Parathyroid adenoma (tissue), 2 donors: ENCODE data around the gene ZNF780B.

Source experiments
- H2AFZ ChIP-seq: fragments of 300-600 bp; sonication (generic); one replicate; pipeline ENCODE4 v1.7.0; 2017; ENCODE audit warnings: antibody characterized with exemption, mild to moderate bottlenecking
- H3K27ac ChIP-seq: fragments of 300-600 bp; sonication (generic); one replicate; pipeline ENCODE4 v1.7.0; 2017
- H3K27me3 ChIP-seq: fragments of 300-600 bp; sonication (generic); one replicate; pipeline ENCODE4 v1.7.0; 2017; ENCODE audit warnings: low read length; ENCODE audit not compliant: control insufficient read depth, insufficient read depth
- H3K36me3 ChIP-seq: fragments of 300-600 bp; sonication (generic); one replicate; pipeline ENCODE4 v1.7.0; 2017; ENCODE audit warnings: low read length; ENCODE audit not compliant: control insufficient read depth, insufficient read depth
- H3K4me1 ChIP-seq: fragments of 300-600 bp; sonication (generic); one replicate; pipeline ENCODE4 v1.7.0; 2017; ENCODE audit warnings: control low read depth
- H3K4me2 ChIP-seq: fragments of 300-600 bp; sonication (generic); one replicate; pipeline ENCODE4 v1.7.0; 2017; ENCODE audit warnings: low read length
- H3K4me3 ChIP-seq: fragments of 300-600 bp; sonication (generic); one replicate; pipeline ENCODE4 v1.7.0; 2017; ENCODE audit warnings: low read depth, low read length
- H3K79me2 ChIP-seq: fragments of 300-600 bp; sonication (generic); one replicate; pipeline ENCODE4 v1.7.0; 2017; ENCODE audit warnings: control low read depth
- H3K9ac ChIP-seq: fragments of 300-600 bp; sonication (generic); one replicate; pipeline ENCODE4 v1.7.0; 2017; ENCODE audit warnings: mild to moderate bottlenecking
- H3K9me3 ChIP-seq: fragments of 300-600 bp; sonication (generic); one replicate; pipeline ENCODE4 v1.7.0; 2017; ENCODE audit warnings: low read length; ENCODE audit not compliant: control insufficient read depth
- TF ChIP-seq, protein P1 (sequence below): fragments of 300-600 bp; sonication (generic); IDR thresholded peaks from one replicate; pipeline ENCODE4 v1.7.0; 2017; ENCODE audit warnings: antibody characterized with exemption, mild to moderate bottlenecking
- donor health status: primary hyperparathyroidism.

ZNF780B gene

DNA sequence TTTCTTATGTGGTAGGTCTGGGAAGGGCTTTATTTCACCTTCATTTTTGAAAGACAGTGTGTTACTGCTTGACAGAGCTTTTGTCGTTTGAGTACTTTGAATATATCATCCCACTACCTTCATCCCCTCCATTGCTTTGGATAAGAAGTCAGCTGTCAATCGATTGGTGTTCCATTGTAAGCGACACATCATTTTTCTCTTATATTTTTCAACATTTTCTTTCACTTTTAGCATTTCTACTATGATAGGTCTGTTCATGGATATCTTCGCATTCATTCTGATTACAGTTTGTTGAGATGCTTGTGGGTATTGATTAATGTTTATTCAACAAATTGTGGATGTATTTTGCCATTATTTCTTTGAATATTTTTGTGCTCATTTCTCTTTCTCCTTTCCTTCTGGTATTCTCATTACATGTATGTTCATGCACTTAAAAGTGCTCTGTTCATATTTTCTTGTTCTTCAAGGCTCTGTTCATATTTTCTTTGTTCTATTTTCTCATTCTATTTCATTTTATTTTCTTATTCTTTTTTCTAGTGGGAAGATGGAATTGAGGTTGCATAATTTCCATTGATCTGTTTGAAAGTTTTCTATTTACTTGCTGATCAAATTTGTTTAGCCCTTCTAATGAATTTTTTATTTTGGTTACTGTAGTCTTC is 30.0 kb downstream of the ZNF780B start:
- TF ChIP-seq, protein P1, sequence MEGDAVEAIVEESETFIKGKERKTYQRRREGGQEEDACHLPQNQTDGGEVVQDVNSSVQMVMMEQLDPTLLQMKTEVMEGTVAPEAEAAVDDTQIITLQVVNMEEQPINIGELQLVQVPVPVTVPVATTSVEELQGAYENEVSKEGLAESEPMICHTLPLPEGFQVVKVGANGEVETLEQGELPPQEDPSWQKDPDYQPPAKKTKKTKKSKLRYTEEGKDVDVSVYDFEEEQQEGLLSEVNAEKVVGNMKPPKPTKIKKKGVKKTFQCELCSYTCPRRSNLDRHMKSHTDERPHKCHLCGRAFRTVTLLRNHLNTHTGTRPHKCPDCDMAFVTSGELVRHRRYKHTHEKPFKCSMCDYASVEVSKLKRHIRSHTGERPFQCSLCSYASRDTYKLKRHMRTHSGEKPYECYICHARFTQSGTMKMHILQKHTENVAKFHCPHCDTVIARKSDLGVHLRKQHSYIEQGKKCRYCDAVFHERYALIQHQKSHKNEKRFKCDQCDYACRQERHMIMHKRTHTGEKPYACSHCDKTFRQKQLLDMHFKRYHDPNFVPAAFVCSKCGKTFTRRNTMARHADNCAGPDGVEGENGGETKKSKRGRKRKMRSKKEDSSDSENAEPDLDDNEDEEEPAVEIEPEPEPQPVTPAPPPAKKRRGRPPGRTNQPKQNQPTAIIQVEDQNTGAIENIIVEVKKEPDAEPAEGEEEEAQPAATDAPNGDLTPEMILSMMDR = no peak
- peaks cover 3% of the 10 kb centered on the region for H3K9me3 ChIP-seq

DNA sequence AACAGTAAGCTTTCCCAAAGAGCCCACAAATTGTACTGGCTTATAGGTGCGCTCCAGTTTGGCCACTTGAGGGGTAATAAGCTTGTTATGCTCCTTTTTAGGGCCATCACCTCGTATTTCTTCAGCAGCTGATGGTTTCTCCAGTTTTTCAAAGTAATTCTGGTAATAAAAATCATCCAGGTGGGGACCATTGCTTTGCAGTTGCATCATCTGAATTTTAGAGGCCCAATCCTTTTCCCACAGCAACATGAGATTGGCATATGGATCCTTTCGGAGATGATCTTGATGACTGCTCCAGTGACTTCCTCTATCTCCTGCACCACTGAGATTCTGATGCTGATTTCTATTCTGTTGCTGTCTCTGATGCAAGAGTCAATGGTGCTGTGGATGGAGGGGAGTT is 32.1 kb downstream of the ZNF780B start:
- no peak overlapping the region for H2AFZ ChIP-seq
- no peaks in the 10 kb centered on the region for H3K79me2 ChIP-seq
- no peaks in the 10 kb centered on the region for H3K27me3 ChIP-seq
- no peak overlapping the region for H3K9ac ChIP-seq
- H3K9me3 ChIP-seq = peaks cover 3% of the 10 kb centered on the region
- no peaks in the 10 kb centered on the region for H3K4me1 ChIP-seq
- H3K27ac ChIP-seq = no peak overlapping the region
- H3K4me2 ChIP-seq = no peak overlapping the region
- H3K4me3 ChIP-seq = no peak overlapping the region
- TF ChIP-seq, protein P1 = no peak
- no peaks in the 10 kb centered on the region for H3K36me3 ChIP-seq

More for the DNA sequence above, 30.0 kb downstream of the ZNF780B start:
- Histone ChIP-seq H3K36me3 (no peaks in the 10 kb centered on the region), H3K4me1 (no peaks in the 10 kb centered on the region), H3K4me2 (no peak overlapping the region), H3K79me2 (no peaks in the 10 kb centered on the region), H3K27me3 (no peaks in the 10 kb centered on the region), H3K4me3 (no peak overlapping the region), H3K9ac (no peak overlapping the region), H2AFZ (no peak overlapping the region), H3K27ac (no peak overlapping the region)

DNA sequence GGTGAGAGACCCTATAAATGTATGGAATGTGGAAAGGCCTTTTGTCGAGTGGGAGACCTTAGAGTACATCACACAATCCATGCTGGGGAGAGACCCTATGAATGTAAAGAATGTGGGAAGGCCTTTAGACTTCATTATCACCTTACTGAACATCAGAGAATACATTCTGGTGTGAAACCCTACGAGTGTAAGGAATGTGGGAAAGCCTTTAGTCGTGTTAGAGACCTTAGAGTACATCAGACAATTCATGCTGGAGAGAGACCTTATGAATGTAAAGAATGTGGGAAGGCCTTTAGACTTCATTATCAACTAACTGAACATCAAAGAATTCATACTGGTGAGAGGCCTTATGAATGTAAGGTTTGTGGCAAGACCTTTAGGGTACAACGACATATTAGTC is 42.0 kb downstream of the ZNF780B start:
- Histone ChIP-seq H3K36me3 (no peaks in the 10 kb centered on the region), H3K9me3 (peaks cover 16% of the 10 kb centered on the region), H3K27ac (no peak overlapping the region), H3K79me2 (no peaks in the 10 kb centered on the region), H3K4me1 (no peaks in the 10 kb centered on the region), H3K9ac (no peak overlapping the region), H2AFZ (no peak overlapping the region), H3K4me2 (no peak overlapping the region), H3K4me3 (no peak overlapping the region), H3K27me3 (no peaks in the 10 kb centered on the region)
- TF ChIP-seq, protein P1 = no peak

DNA sequence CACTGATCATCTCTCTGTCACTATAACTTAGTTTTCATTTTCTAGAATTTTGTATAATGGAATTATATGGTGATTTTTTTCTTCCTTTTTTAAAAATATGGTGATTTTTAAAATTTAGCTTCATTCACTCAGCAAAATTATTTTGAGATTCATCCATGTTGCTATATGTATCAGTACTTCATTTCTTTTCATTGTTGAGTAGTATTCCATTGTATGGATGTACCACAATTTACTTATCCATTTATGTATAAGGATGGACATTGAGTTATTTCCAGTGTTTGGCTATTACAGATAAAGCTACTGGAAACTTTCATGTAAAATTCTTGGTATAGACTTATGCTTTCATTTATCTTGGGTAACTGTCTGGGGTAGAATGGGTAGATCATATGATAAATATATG is 46.4 kb downstream of the ZNF780B start:
- H3K4me3 ChIP-seq = no peak overlapping the region
- no peak overlapping the region for H3K9ac ChIP-seq
- H3K27ac ChIP-seq = no peak overlapping the region
- H3K4me1 ChIP-seq = no peaks in the 10 kb centered on the region
- no peaks in the 10 kb centered on the region for H3K79me2 ChIP-seq
- TF ChIP-seq, protein P1 = no peak
- H3K4me2 ChIP-seq = no peak overlapping the region
- H3K9me3 ChIP-seq = peaks cover 7% of the 10 kb centered on the region
- H3K36me3 ChIP-seq = no peaks in the 10 kb centered on the region
- H2AFZ ChIP-seq = no peak overlapping the region
- no peaks in the 10 kb centered on the region for H3K27me3 ChIP-seq

DNA sequence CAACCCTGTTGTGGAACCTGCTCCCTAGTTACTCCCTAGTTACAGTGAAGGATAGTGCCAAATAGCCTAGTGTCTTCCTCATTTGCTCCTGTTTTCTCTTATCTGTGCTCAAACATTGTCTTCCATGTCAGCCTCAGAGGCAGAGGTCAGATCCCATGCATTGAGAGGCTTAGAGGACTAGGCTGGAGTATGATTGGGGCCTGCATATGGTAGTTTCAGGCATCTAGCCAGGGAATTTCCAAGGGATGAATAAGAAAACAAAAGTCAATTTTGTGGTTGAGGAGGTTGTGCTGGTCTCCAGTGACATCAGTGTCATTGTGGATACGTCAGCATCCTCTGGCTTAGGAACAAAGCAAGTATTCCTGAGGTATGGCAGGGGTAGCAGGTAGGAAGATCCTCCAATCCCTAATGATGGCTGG is 49.7 kb downstream of the ZNF780B start:
- no peak overlapping the region for H2AFZ ChIP-seq
- TF ChIP-seq, protein P1 = no peak

More for the DNA sequence above, 49.7 kb downstream of the ZNF780B start:
- no peak overlapping the region for H3K4me2 ChIP-seq
- H3K27me3 ChIP-seq = no peaks in the 10 kb centered on the region
- H3K9ac ChIP-seq = no peak overlapping the region
- H3K36me3 ChIP-seq = no peaks in the 10 kb centered on the region
- no peaks in the 10 kb centered on the region for H3K79me2 ChIP-seq
- H3K27ac ChIP-seq = no peak overlapping the region
- H3K4me3 ChIP-seq = no peak overlapping the region
- no peaks in the 10 kb centered on the region for H3K4me1 ChIP-seq
- no peaks in the 10 kb centered on the region for H3K9me3 ChIP-seq
